SK-N-SH (cell line): Measurements from ENCODE around the gene LINGO4.

Experiments
- CTCF ChIP-seq: fragments of 200-600 bp; sonication (generic); IDR thresholded peaks from 2 replicates; pipeline ENCODE4 v1.6.1; 2017; ENCODE audit warnings: antibody characterized with exemption, mild to moderate bottlenecking, moderate library complexity
- GABPA ChIP-seq: IDR thresholded peaks from 2 replicates; pipeline ENCODE4 v1.4.0; 2012; ENCODE audit warnings: low read depth, mild to moderate bottlenecking
- REST ChIP-seq: IDR thresholded peaks from 2 replicates; pipeline ENCODE4 v1.6.1; 2012; ENCODE audit warnings: mild to moderate bottlenecking, low read depth, low read length, moderate library complexity
- RFX5 ChIP-seq: IDR thresholded peaks from 2 replicates; pipeline ENCODE4 v1.6.1; 2012; ENCODE audit warnings: mild to moderate bottlenecking, improper control_type of control experiment, low read length
- SIN3A ChIP-seq: IDR thresholded peaks from 2 replicates; pipeline ENCODE4 v1.6.1; 2012; ENCODE audit warnings: low read depth, mild to moderate bottlenecking, low read length, moderate library complexity, borderline replicate concordance
- YY1 ChIP-seq: IDR thresholded peaks from 2 replicates; pipeline ENCODE4 v1.4.0; 2012; ENCODE audit warnings: low read depth, mild to moderate bottlenecking

GRCh38 chr1:151829352-151830046 lies 24.3 kb upstream of the LINGO4 start:
- TF ChIP-seq CTCF = no peak
- TF ChIP-seq RFX5 = no peak
- no peak for TF ChIP-seq GABPA
- no peak for TF ChIP-seq YY1
- TF ChIP-seq SIN3A = no peak
- no peak for TF ChIP-seq REST
